LNCaP clone FGC (cell line): ENCODE measurements around the gene MYADML2.

Experiments used
- DNase-seq: peaks from one replicate; pipeline ENCODE4 v3.0.0-alpha.2; 2011; ENCODE audit warnings: low read depth
- H3K4me3 ChIP-seq: 2 replicates; pipeline ENCODE4 v1.5.1; 2011; ENCODE audit warnings: mild to moderate bottlenecking, low read depth, low read length, control low read depth
- TF ChIP-seq, protein P1 (sequence below): IDR thresholded peaks from 2 replicates; pipeline ENCODE4 v1.5.1; 2012; ENCODE audit warnings: mild to moderate bottlenecking; ENCODE audit not compliant: control insufficient read depth, insufficient read depth; ENCODE audit errors: extremely low read depth

The MYADML2 gene

GRCh38 chr17:81951785-81952684 is 5.0 kb upstream of the MYADML2 start:
- DNase-seq, result no peak
- H3K4me3 ChIP-seq, result no peak overlapping the region
- TF ChIP-seq, protein P1, sequence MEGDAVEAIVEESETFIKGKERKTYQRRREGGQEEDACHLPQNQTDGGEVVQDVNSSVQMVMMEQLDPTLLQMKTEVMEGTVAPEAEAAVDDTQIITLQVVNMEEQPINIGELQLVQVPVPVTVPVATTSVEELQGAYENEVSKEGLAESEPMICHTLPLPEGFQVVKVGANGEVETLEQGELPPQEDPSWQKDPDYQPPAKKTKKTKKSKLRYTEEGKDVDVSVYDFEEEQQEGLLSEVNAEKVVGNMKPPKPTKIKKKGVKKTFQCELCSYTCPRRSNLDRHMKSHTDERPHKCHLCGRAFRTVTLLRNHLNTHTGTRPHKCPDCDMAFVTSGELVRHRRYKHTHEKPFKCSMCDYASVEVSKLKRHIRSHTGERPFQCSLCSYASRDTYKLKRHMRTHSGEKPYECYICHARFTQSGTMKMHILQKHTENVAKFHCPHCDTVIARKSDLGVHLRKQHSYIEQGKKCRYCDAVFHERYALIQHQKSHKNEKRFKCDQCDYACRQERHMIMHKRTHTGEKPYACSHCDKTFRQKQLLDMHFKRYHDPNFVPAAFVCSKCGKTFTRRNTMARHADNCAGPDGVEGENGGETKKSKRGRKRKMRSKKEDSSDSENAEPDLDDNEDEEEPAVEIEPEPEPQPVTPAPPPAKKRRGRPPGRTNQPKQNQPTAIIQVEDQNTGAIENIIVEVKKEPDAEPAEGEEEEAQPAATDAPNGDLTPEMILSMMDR, result no peak

GRCh38 chr17:81950501-81950900 is 3.5 kb upstream of the MYADML2 start:
- TF ChIP-seq, protein P1, result no peak
- DNase-seq, result no peak
- H3K4me3 ChIP-seq, result no peak overlapping the region

DNA sequence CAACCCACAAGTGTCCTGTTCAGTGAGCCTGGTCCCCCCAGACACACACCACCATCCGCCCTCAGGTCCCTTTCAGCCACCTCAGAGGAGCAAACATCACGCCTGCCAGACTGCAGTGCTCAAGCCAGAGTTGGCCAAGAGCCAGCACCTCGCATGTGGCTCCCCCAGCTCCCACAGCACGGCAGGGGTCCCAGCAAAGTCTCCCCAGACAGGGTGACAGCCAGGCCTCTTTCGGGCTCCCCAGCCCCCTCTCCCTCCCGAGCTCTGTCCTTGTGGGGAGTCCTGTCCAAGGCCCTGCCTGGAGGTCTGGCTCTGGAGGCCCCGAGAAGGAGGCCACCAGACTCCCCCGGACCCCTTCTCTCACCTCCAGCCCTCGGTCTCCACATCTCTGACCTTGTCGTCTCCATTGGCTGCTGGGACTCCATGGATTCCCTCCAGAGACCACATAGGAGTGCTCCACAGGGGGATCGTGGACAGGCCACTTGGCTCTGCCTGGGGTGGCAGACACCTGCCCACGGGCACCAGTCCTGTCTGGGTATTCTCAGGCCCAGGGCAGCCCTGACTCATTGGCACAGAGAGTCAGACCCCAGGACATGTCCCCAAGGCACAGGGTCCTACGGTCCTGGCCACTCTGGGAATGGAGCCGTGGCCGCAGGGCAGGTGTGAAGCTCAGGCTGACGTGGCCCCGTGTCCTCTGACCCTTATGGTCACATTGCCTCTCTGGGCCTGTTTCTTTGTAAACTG is 1.8 kb upstream of the MYADML2 start:
- DNase-seq, result no peak
- H3K4me3 ChIP-seq, result no peak overlapping the region
- TF ChIP-seq, protein P1, result no peak

DNA sequence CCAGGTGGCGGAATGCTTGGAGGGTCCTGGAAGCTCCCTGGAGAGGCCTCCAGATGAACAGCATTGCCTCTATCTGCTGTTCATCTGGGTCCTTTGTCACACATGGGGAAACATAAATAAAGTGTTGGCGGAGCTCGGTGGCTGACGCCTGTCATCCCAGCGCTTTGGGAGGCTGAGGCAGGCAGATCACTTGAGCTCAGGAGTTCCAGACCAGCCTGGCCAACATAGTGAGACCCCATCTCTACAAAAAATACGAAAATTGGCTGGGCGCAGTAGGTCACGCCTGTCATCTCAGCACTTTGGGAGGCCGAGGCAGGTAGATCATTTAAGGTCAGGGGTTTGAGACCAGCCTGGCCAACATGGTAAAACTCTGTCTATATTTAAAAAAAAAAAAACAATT is 2.2 kb downstream of the MYADML2 start:
- no peak for DNase-seq
- no peak overlapping the region for H3K4me3 ChIP-seq
- TF ChIP-seq, protein P1, result no peak

- H3K4me3 ChIP-seq, result no peak overlapping the region
- TF ChIP-seq, protein P1, result no peak
- DNase-seq, result no peak
Measured at GRCh38 chr17:81942167-81942553, 4.9 kb downstream of the MYADML2 start.

DNA sequence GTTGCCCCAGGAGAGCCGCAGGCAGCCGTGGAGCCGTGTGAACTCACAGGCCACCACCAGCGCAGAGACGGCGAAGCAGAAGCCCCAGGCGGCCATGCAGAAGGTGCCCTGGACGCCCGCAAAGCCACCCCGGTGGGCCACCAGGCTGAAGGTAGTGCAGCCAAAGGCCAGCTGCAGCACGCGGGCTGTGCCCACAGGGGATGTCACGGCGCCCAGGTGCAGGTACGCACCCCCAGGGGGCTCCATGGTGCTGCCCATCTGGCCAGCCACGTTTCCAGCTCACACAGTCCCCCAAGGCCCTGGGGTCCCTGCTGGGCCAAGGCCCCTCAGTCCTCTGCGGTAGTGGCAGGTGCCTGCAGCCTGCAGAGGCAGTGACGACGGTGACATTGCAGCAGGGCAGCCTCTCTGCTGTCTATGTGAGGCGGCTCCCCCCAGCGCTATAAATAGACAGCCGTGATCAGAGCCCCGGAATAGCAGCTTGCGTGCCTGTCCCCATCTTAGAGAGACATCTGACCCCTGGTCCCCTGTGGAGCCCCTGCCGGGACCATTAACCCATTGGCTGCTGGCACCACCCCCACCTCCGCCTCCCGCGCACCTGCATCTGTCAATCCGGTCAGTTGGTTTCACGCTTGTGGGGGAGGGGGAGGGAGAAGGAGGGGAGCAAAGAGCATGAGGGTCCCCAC is 5.4 kb downstream of the MYADML2 start:
- no peak overlapping the region for H3K4me3 ChIP-seq
- no peak for DNase-seq
- TF ChIP-seq, protein P1, result no peak
